ENCODE measurements around the gene NRCAM. TPM values are rescaled to one million over a fixed set of nuclear protein-coding genes. Genes with fewer than 3 reads are reported as not detected.

Gene NRCAM
- total and polyA plus RNA-seq, 2 donors (not counting 1 experiment from before 2014, with no cell fraction given) = 0.75 to 4.6 TPM

DNA sequence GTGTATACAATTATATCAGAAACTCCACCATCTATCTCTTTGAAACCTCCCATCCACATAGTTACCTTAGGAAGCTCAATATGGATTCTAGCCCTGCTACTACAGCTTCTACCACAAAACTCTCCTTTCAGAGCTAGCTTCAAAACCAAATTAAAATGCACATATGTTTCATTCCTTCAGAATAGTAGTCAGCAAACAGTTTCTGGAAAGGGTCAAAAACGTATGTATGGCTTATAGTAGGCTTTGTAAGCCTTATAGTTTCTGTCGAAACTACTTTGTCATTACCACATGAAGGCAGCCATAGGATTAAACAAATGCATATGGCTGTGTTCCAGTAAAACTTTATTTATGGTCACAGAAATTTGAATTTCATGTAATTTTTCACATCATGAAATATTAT, 170.5 kb downstream of the NRCAM start:
- Mint-ChIP-seq H3K27ac (no peak overlapping the region), H3K4me3 (no peak overlapping the region), H3K27me3 (peaks cover 11% of the 10 kb centered on the region), H3K4me1 (peaks cover 14% of the 10 kb centered on the region), H3K9me3 (ENCODE audit: insufficient read depth) (no peaks in the 10 kb centered on the region)
- ChIA-PET POLR2A (no interaction called here), CTCF (no interaction called here)
- no peaks in the 10 kb centered on the region for H4K20me1 ChIP-seq (ENCODE audit: control insufficient read depth, insufficient read depth, low read length, poor library complexity, severe bottlenecking)
- H3K4me1 ChIP-seq (ENCODE audit: control insufficient read depth in 2 of 2, insufficient read depth in 2 of 2, low read length in 2 of 2) = peaks cover 3 to 6% of the 10 kb centered on the region in 2 donors
- no peaks in the 10 kb centered on the region for H3K36me3 ChIP-seq (replicated peaks in 1 of 2; ENCODE audit: control extremely low read depth in 1 of 2, control insufficient read depth in 1 of 2, extremely low read depth in 1 of 2, insufficient read depth in 2 of 2, low read length in 1 of 2)
- no peak overlapping the region for H3K9ac ChIP-seq (ENCODE audit: low read length)
- H3K79me2 ChIP-seq (ENCODE audit: control insufficient read depth, insufficient read depth, low read length) = no peaks in the 10 kb centered on the region
- ATAC-seq (ENCODE audit: low read depth) (no peak), DNase-seq (no peak)
- no peaks in the 10 kb centered on the region for H3K9me3 ChIP-seq (ENCODE audit: control extremely low read depth in 1 of 3, control insufficient read depth in 2 of 3, insufficient read depth in 1 of 3, low read length in 2 of 3)
- H2AFZ ChIP-seq (ENCODE audit: insufficient read depth, low read depth, low read length, poor library complexity, severe bottlenecking) = no peak overlapping the region
- H3K27ac ChIP-seq (ENCODE audit: low read length in 2 of 2) = no peak overlapping the region
- no peak overlapping the region for H3K4me3 ChIP-seq (ENCODE audit: control extremely low read depth in 1 of 5, extremely low read depth in 1 of 5, insufficient read depth in 1 of 5, low read depth in 2 of 5, low read length in 4 of 5)
- no peak overlapping the region for H3K4me2 ChIP-seq (replicated peaks; ENCODE audit: low read depth, low read length, poor library complexity, severe bottlenecking)
- peaks cover 0 to 19% (median 4%) of the 10 kb centered on the region in 4 experiments for H3K27me3 ChIP-seq (replicated peaks in 1 of 4; ENCODE audit: control extremely low read depth in 1 of 4, control insufficient read depth in 3 of 4, insufficient read depth in 4 of 4, low read length in 3 of 4)
- intact Hi-C loops (cut with micrococcal nuclease) = no loop called here
- WGBS (ENCODE audit: insufficient coverage) = no CpG with 5 or more reads among the region's 2 CpGs
- TF ChIP-seq, protein P1, sequence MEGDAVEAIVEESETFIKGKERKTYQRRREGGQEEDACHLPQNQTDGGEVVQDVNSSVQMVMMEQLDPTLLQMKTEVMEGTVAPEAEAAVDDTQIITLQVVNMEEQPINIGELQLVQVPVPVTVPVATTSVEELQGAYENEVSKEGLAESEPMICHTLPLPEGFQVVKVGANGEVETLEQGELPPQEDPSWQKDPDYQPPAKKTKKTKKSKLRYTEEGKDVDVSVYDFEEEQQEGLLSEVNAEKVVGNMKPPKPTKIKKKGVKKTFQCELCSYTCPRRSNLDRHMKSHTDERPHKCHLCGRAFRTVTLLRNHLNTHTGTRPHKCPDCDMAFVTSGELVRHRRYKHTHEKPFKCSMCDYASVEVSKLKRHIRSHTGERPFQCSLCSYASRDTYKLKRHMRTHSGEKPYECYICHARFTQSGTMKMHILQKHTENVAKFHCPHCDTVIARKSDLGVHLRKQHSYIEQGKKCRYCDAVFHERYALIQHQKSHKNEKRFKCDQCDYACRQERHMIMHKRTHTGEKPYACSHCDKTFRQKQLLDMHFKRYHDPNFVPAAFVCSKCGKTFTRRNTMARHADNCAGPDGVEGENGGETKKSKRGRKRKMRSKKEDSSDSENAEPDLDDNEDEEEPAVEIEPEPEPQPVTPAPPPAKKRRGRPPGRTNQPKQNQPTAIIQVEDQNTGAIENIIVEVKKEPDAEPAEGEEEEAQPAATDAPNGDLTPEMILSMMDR (IDR thresholded peaks at IDR 0.05) = no peak
- no peak for TF ChIP-seq EZH2 (IDR thresholded peaks at IDR 0.05; ENCODE audit: borderline replicate concordance, insufficient read depth, low read depth, low read length, poor library complexity, severe bottlenecking)

- Histone ChIP-seq H3K36me3 (replicated peaks in 1 of 2; ENCODE audit: control extremely low read depth in 1 of 2, control insufficient read depth in 1 of 2, extremely low read depth in 1 of 2, insufficient read depth in 2 of 2, low read length in 1 of 2) (no peaks in the 10 kb centered on the region), H3K9me3 (ENCODE audit: control extremely low read depth in 1 of 3, control insufficient read depth in 2 of 3, insufficient read depth in 1 of 3, low read length in 2 of 3) (no peaks in the 10 kb centered on the region), H3K4me3 (ENCODE audit: control extremely low read depth in 1 of 5, extremely low read depth in 1 of 5, insufficient read depth in 1 of 5, low read depth in 2 of 5, low read length in 4 of 5) (no peak overlapping the region), H2AFZ (ENCODE audit: insufficient read depth, low read depth, low read length, poor library complexity, severe bottlenecking) (no peak overlapping the region), H3K4me1 (ENCODE audit: control insufficient read depth in 2 of 2, insufficient read depth in 2 of 2, low read length in 2 of 2) (peaks cover 3 to 6% of the 10 kb centered on the region in 2 donors), H3K27me3 (replicated peaks in 1 of 4; ENCODE audit: control extremely low read depth in 1 of 4, control insufficient read depth in 3 of 4, insufficient read depth in 4 of 4, low read length in 3 of 4) (peaks cover 0 to 19% (median 4%) of the 10 kb centered on the region in 4 experiments), H3K4me2 (replicated peaks; ENCODE audit: low read depth, low read length, poor library complexity, severe bottlenecking) (no peak overlapping the region), H3K27ac (ENCODE audit: low read length in 2 of 2) (no peak overlapping the region), H3K9ac (ENCODE audit: low read length) (no peak overlapping the region), H4K20me1 (ENCODE audit: control insufficient read depth, insufficient read depth, low read length, poor library complexity, severe bottlenecking) (no peaks in the 10 kb centered on the region), H3K79me2 (ENCODE audit: control insufficient read depth, insufficient read depth, low read length) (no peaks in the 10 kb centered on the region)
- Mint-ChIP-seq H3K27me3 (peaks cover 18% of the 10 kb centered on the region), H3K4me3 (peak overlapping the region; percentile 14), H3K9me3 (ENCODE audit: insufficient read depth) (peaks cover 2% of the 10 kb centered on the region), H3K4me1 (peaks cover 14% of the 10 kb centered on the region), H3K27ac (no peak overlapping the region)
- ChIA-PET CTCF (no interaction called here), POLR2A (no interaction called here)
- TF ChIP-seq EZH2 (IDR thresholded peaks at IDR 0.05; ENCODE audit: borderline replicate concordance, insufficient read depth, low read depth, low read length, poor library complexity, severe bottlenecking) = no peak
- TF ChIP-seq, protein P1 (IDR thresholded peaks at IDR 0.05) = no peak
- ATAC-seq (ENCODE audit: low read depth) (no peak), DNase-seq (no peak)
- intact Hi-C loops (cut with micrococcal nuclease) = no loop called here
- WGBS (ENCODE audit: insufficient coverage) = 77% methylated on average over 2 of the region's 2 CpGs
Measured at GRCh38 chr7:108285003-108285368, 171.2 kb downstream of the NRCAM start.

All from B cell (primary cell).